Natural killer cell (primary cell): ENCODE data around the gene TSKS. TPM values are rescaled to one million over a fixed set of nuclear protein-coding genes. Genes with fewer than 3 reads are reported as not detected.

Source experiments
- ATAC-seq, 3 donors: fragments of 150-1000 bp in 2 of 3; fragments of 200-7000 bp in 1 of 3; cut with Tn5 transposase; 1 replicate in 1 of 3; 2 replicates in 2 of 3; pipeline ENCODE4 v1.10.0; 2021; ENCODE audit warnings: mild to moderate bottlenecking in 2 of 3, moderate library complexity in 2 of 3
- DNase-seq, 2 donors: peaks; one replicate each; pipeline versions ENCODE4 v3.0.0 to v3.0.0-alpha.2; 2013 to 2021; ENCODE audit warnings: mixed read lengths in 1 of 2
- H3K27ac ChIP-seq: one replicate; pipeline ENCODE4 v1.5.1; 2013; ENCODE audit warnings: mild to moderate bottlenecking, low read length
- H3K27me3 ChIP-seq: one replicate; pipeline ENCODE4 v1.6.1; 2013; ENCODE audit warnings: low read length; ENCODE audit not compliant: control insufficient read depth, insufficient read depth
- H3K36me3 ChIP-seq: one replicate; pipeline ENCODE4 v1.6.1; 2013; ENCODE audit warnings: low read length; ENCODE audit not compliant: control insufficient read depth, insufficient read depth
- H3K4me1 ChIP-seq: one replicate; pipeline ENCODE4 v1.6.1; 2013; ENCODE audit warnings: low read length; ENCODE audit not compliant: control insufficient read depth, insufficient read depth
- H3K4me3 ChIP-seq: one replicate; pipeline ENCODE4 v1.5.1; 2013; ENCODE audit warnings: low read length
- H3K9me3 ChIP-seq: one replicate; pipeline ENCODE4 v1.6.1; 2013; ENCODE audit warnings: low read length; ENCODE audit not compliant: control insufficient read depth, insufficient read depth
- H3K27ac Mint-ChIP-seq, 2 donors: one replicate each; pipeline ENCODE4 v1.8.0; 2022; ENCODE audit warnings: mild to moderate bottlenecking in 2 of 2, mixed read lengths in 2 of 2, moderate library complexity in 1 of 2
- H3K27me3 Mint-ChIP-seq, 2 donors: one replicate each; pipeline ENCODE4 v1.8.0; 2022; ENCODE audit warnings: low read depth in 2 of 2, mixed read lengths in 2 of 2
- H3K36me3 Mint-ChIP-seq: one replicate; pipeline ENCODE4 v1.8.0; 2022; ENCODE audit warnings: mixed read lengths
- H3K4me1 Mint-ChIP-seq, 2 donors: one replicate each; pipeline ENCODE4 v1.8.0; 2022; ENCODE audit warnings: mixed read lengths in 2 of 2
- H3K4me3 Mint-ChIP-seq: one replicate; pipeline ENCODE4 v1.8.0; 2022; ENCODE audit warnings: mild to moderate bottlenecking, moderate library complexity, mixed read lengths
- H3K9me3 Mint-ChIP-seq, 2 donors: one replicate each; pipeline ENCODE4 v1.8.0; 2022; ENCODE audit warnings: mixed read lengths in 2 of 2
- CTCF ChIP-seq: fragments of 200-600 bp; IDR thresholded peaks from one replicate; pipeline ENCODE4 v1.8.0; 2022; ENCODE audit warnings: antibody characterized with exemption
- WGBS: methylation state at CpG from one replicate; pipeline ENCODE4 v1.1.7; 2013; ENCODE audit warnings: missing lambda C conversion rate; ENCODE audit not compliant: insufficient coverage; 5-methylcytosine and 5-hydroxymethylcytosine counted together
- intact Hi-C: fragments of 100-400 bp; cut with micrococcal nuclease; formaldehyde crosslinking; loops from one replicate; pipeline ENCODE4 v1.14.2; 2022
- total RNA-seq, 4 donors: library from RNA; stranded (reverse); fragments of 120-200 nt in 1 of 4; gene quantifications; one replicate each; pipeline versions ENCODE4 v1.2.3 to v1.2.4, GENCODE V29; 2013 to 2022

Gene TSKS
- total RNA-seq, 3 donors from 2014 or later (not counting 1 experiment from before 2014, with no cell fraction given) = 0.35 to 2.4 (median 1.7) TPM

GRCh38 chr19:49809160-49809940 is 46.2 kb upstream of the TSKS start:
- peak; percentile 40 to 45 (median 41) for ATAC-seq
- Mint-ChIP-seq H3K4me3 (peak overlapping the region; percentile 89), H3K9me3 (no peaks in the 10 kb centered on the region), H3K27me3 (no peaks in the 10 kb centered on the region), H3K36me3 (no peaks in the 10 kb centered on the region), H3K27ac (peak overlapping the region; percentile 81 to 96), H3K4me1 (peaks cover 18 to 40% of the 10 kb centered on the region in 2 donors)
- H3K4me1 ChIP-seq = peaks cover 36% of the 10 kb centered on the region
- H3K9me3 ChIP-seq = no peaks in the 10 kb centered on the region
- peak overlapping the region; percentile 69 for H3K4me3 ChIP-seq
- H3K27me3 ChIP-seq = no peaks in the 10 kb centered on the region
- TF ChIP-seq CTCF = no peak
- H3K36me3 ChIP-seq = peaks cover 13% of the 10 kb centered on the region
- 17% methylated on average over 50 of the region's 50 CpGs for WGBS
- intact Hi-C loops = no loop called here
- H3K27ac ChIP-seq = peak overlapping the region; percentile 72
- peak; percentile 63 to 65 for DNase-seq

GRCh38 chr19:49808711-49809159 is 45.6 kb upstream of the TSKS start:
- Mint-ChIP-seq H3K27ac (peak overlapping the region; percentile 81 to 96), H3K36me3 (no peaks in the 10 kb centered on the region), H3K27me3 (no peaks in the 10 kb centered on the region), H3K4me3 (peak overlapping the region; percentile 89), H3K4me1 (peaks cover 14 to 35% of the 10 kb centered on the region in 2 donors), H3K9me3 (no peaks in the 10 kb centered on the region)
- H3K9me3 ChIP-seq = no peaks in the 10 kb centered on the region
- peak overlapping the region; percentile 69 for H3K4me3 ChIP-seq
- no peaks in the 10 kb centered on the region for H3K27me3 ChIP-seq
- TF ChIP-seq CTCF = no peak
- peaks cover 13% of the 10 kb centered on the region for H3K36me3 ChIP-seq
- peaks cover 36% of the 10 kb centered on the region for H3K4me1 ChIP-seq
- WGBS = 9% methylated on average over 31 of the region's 31 CpGs
- peak overlapping the region; percentile 72 for H3K27ac ChIP-seq
- intact Hi-C loops = no loop called here
- peak; percentile 87 to 91 for DNase-seq
- peak; percentile 54 to 70 (median 55) for ATAC-seq

GRCh38 chr19:49807904-49808675 is 45.0 kb upstream of the TSKS start:
- Mint-ChIP-seq H3K27ac (peak overlapping the region; percentile 81 to 96), H3K4me1 (peaks cover 11 to 30% of the 10 kb centered on the region in 2 donors), H3K4me3 (peak overlapping the region; percentile 89), H3K27me3 (no peaks in the 10 kb centered on the region), H3K9me3 (no peaks in the 10 kb centered on the region), H3K36me3 (no peaks in the 10 kb centered on the region)
- peak overlapping the region; percentile 46 for H3K27ac ChIP-seq
- no peaks in the 10 kb centered on the region for H3K27me3 ChIP-seq
- no peak for TF ChIP-seq CTCF
- no peak for DNase-seq
- peaks cover 36% of the 10 kb centered on the region for H3K4me1 ChIP-seq
- H3K9me3 ChIP-seq = no peaks in the 10 kb centered on the region
- intact Hi-C loops = no loop called here
- no peak for ATAC-seq
- peaks cover 19% of the 10 kb centered on the region for H3K36me3 ChIP-seq
- no peak overlapping the region for H3K4me3 ChIP-seq
- WGBS = 97% methylated on average over 17 of the region's 20 CpGs
